Measurements from ENCODE around the gene TBC1D17. TPM values are rescaled to one million over a fixed set of nuclear protein-coding genes. Genes with fewer than 3 reads are reported as not detected.

The TBC1D17 gene
- total and polyA plus RNA-seq, 2 of the 13 experiments (the other 11 are each of a cell fraction or from before 2014, with no cell fraction given) = 9.7 to 16.9 TPM

DNA sequence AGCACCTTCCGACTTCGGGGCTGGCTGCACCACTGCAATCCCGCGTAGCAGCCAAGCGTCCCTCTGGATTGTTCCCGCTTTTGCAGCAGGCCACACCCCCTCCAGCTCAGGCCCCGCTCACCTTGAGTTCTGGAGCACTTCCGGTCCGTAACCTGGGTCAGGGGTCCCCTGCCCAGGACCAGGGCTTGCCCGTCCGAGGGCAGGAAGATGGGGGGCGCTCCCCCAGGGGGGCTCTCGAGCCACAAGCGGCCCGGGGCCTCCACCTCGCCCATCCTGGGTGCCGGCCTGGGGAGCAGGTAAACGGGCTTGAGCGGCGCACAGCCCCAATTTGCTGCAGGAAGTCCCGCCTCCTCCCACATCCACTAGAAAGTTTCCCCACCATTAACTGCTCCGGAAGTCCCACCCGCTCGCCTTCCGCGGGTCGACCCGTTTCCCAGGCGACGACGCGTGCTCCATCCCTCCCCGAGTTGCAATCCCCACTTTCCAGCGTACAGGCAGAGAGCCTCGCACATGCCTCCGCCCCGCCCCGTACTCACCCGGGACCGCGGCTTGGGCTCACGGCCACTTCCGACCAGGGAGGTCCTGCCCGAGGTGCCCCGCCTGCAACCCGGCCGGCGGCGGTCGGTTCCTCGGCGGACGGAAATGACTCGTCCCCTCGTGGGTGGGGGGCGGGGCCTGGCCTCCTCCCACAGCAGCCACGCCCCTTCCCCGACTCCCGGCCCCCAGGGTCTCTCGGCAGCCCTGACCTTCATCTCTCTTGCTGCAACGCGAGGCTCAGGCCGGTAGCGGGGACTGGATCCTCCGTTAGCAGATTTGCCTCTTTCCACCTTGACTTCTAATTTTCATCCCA is 10.3 kb upstream of the TBC1D17 start, which contains the start of gene PNKP (continued):
- TF ChIP-seq, protein P1, sequence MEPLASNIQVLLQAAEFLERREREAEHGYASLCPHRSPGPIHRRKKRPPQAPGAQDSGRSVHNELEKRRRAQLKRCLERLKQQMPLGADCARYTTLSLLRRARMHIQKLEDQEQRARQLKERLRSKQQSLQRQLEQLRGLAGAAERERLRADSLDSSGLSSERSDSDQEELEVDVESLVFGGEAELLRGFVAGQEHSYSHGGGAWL (CRISPR knock-in tag; IDR thresholded peaks at IDR 0.05) = peak; percentile 36; the same call in 1 of the 2 replicates
- TF ChIP-seq, protein P2, sequence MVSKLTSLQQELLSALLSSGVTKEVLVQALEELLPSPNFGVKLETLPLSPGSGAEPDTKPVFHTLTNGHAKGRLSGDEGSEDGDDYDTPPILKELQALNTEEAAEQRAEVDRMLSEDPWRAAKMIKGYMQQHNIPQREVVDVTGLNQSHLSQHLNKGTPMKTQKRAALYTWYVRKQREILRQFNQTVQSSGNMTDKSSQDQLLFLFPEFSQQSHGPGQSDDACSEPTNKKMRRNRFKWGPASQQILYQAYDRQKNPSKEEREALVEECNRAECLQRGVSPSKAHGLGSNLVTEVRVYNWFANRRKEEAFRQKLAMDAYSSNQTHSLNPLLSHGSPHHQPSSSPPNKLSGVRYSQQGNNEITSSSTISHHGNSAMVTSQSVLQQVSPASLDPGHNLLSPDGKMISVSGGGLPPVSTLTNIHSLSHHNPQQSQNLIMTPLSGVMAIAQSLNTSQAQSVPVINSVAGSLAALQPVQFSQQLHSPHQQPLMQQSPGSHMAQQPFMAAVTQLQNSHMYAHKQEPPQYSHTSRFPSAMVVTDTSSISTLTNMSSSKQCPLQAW (CRISPR knock-in tag; IDR thresholded peaks at IDR 0.05) = peak; percentile 49
- 0 out of 2 replicates have a peak, but pooled peaks have one; percentile 24 for TF ChIP-seq BORCS8-MEF2B (CRISPR knock-in tag; IDR thresholded peaks at IDR 0.05)
- TF ChIP-seq PAX8 (CRISPR knock-in tag; IDR thresholded peaks at IDR 0.05; ENCODE audit: borderline replicate concordance) = 0 out of 2 replicates have a peak, but pooled peaks have one; percentile 14
- TF ChIP-seq, protein P3, sequence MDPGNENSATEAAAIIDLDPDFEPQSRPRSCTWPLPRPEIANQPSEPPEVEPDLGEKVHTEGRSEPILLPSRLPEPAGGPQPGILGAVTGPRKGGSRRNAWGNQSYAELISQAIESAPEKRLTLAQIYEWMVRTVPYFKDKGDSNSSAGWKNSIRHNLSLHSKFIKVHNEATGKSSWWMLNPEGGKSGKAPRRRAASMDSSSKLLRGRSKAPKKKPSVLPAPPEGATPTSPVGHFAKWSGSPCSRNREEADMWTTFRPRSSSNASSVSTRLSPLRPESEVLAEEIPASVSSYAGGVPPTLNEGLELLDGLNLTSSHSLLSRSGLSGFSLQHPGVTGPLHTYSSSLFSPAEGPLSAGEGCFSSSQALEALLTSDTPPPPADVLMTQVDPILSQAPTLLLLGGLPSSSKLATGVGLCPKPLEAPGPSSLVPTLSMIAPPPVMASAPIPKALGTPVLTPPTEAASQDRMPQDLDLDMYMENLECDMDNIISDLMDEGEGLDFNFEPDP (CRISPR knock-in tag; conservative IDR thresholded peaks at IDR 0.05) = no peak
- TF ChIP-seq ZKSCAN1 (IDR thresholded peaks at IDR 0.05; ENCODE audit: low read length) = no peak
- TF ChIP-seq, protein P4, sequence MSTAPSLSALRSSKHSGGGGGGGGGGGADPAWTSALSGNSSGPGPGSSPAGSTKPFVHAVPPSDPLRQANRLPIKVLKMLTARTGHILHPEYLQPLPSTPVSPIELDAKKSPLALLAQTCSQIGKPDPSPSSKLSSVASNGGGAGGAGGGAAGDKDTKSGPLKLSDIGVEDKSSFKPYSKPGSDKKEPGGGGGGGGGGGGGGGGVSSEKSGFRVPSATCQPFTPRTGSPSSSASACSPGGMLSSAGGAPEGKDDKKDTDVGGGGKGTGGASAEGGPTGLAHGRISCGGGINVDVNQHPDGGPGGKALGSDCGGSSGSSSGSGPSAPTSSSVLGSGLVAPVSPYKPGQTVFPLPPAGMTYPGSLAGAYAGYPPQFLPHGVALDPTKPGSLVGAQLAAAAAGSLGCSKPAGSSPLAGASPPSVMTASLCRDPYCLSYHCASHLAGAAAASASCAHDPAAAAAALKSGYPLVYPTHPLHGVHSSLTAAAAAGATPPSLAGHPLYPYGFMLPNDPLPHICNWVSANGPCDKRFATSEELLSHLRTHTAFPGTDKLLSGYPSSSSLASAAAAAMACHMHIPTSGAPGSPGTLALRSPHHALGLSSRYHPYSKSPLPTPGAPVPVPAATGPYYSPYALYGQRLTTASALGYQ (CRISPR knock-in tag; IDR thresholded peaks at IDR 0.05) = peak; percentile 55; the same call in 1 of the 2 replicates
- TF ChIP-seq MIER2 (CRISPR knock-in tag; IDR thresholded peaks at IDR 0.05) = no peak
- TF ChIP-seq SOX13 (IDR thresholded peaks at IDR 0.05) = peak; percentile 21; the same call in 1 of the 2 replicates
- no peak for TF ChIP-seq SOX13 (CRISPR knock-in tag; conservative IDR thresholded peaks at IDR 0.05 in 1 of 2, IDR thresholded peaks at IDR 0.05 in 1 of 2)
- TF ChIP-seq ELF1 (CRISPR knock-in tag; IDR thresholded peaks at IDR 0.05) = peak; percentile 81
- TF ChIP-seq CEBPG (CRISPR knock-in tag; IDR thresholded peaks at IDR 0.05) = 0 out of 2 replicates have a peak, but pooled peaks have one; percentile 21
- TF ChIP-seq ZNF543 (CRISPR knock-in tag; IDR thresholded peaks at IDR 0.05) = peak; percentile 87
- TF ChIP-seq, protein P5, sequence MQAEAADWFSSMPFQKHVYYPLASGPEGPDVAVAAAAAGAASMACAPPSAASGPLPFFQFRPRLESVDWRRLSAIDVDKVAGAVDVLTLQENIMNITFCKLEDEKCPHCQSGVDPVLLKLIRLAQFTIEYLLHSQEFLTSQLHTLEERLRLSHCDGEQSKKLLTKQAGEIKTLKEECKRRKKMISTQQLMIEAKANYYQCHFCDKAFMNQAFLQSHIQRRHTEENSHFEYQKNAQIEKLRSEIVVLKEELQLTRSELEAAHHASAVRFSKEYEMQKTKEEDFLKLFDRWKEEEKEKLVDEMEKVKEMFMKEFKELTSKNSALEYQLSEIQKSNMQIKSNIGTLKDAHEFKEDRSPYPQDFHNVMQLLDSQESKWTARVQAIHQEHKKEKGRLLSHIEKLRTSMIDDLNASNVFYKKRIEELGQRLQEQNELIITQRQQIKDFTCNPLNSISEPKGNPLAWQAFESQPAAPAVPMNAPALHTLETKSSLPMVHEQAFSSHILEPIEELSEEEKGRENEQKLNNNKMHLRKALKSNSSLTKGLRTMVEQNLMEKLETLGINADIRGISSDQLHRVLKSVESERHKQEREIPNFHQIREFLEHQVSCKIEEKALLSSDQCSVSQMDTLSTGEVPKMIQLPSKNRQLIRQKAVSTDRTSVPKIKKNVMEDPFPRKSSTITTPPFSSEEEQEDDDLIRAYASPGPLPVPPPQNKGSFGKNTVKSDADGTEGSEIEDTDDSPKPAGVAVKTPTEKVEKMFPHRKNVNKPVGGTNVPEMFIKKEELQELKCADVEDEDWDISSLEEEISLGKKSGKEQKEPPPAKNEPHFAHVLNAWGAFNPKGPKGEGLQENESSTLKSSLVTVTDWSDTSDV (CRISPR knock-in tag; IDR thresholded peaks at IDR 0.05) = 0 out of 2 replicates have a peak, but pooled peaks have one; percentile 48
